ENCODE data around the gene PPP3CA.

Gene PPP3CA

DNA sequence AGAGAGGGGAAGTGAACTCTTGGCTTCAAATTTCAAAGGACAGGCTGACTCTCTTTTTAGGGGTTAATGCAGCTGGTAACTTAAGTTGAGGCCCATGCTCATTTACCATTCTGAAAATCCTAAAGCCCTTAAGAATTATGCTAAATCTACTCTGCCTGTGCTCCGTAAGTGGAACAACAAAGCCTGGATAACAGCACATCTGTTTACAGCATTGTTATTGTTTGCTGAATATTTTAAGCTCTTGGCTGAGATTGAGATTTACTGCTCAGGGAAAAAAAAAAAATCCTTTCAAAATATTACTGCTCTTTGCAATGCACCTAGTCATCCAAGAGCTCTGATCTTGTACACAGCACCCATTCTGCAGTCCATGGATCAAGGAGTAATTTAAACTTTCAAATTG lies 17.7 kb downstream of the PPP3CA start:
- DNase-seq: no peak

DNA sequence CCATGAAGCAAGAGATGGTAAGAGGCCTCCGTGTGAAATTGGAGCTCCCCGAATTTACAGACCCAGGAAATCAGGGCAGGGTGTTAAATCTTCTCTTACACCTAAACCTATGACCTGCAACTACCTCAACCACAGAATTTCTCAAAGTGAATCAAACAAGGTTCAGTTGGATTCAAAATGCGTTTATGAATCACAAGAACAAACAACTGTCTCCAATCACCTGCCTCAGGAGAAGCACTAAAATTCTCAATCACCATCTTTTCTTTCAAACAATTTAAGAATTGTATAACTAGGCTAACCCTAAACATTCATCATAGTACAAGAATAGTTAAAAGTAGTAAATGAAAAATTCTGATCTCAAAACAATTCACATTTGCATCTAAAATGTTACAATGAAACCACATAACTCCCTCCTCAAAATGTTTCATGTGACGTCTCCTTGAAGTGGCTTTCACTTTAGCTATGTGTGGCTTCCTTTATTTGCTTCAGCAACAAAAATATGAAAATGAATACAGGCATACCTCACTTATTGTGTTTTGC lies 19.2 kb downstream of the PPP3CA start:
- DNase-seq: no peak

DNA sequence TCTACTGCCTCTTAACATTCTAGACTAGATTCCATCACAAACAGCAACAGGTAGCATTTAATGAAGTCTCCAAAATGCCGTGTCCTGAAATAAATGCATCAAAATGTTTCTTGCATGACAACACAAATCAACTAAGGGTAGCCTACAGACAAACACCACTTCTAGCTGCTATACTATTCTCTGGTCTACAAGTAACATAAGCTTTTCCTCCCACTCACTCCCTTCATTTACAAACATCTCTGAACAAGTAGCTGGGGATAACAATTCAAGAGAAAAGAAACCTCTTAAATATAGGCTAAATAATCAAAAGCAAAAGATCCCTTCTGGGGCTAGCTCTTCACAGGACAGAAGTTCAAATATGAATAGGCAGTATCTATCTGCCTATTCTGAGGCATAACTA lies 20.8 kb downstream of the PPP3CA start:
- DNase-seq: no peak

DNA sequence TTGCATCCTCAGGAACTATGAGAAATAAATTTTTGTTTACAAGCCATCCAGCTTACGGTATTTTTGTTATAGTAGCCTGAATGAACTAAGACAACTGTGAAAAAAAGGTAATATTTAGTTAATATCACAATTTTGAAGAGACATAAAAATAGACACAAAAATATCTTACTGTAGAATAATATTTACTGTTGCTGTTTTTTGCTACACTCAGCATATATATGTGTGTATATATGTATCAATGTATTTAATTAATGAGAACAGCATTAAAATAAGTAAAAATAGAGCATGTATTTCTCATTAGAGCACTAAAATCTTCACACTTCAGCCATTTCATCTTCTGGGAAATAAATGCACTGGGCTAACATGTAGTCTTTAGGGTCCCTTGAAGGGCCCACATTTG lies 24.6 kb downstream of the PPP3CA start:
- DNase-seq: no peak

DNA sequence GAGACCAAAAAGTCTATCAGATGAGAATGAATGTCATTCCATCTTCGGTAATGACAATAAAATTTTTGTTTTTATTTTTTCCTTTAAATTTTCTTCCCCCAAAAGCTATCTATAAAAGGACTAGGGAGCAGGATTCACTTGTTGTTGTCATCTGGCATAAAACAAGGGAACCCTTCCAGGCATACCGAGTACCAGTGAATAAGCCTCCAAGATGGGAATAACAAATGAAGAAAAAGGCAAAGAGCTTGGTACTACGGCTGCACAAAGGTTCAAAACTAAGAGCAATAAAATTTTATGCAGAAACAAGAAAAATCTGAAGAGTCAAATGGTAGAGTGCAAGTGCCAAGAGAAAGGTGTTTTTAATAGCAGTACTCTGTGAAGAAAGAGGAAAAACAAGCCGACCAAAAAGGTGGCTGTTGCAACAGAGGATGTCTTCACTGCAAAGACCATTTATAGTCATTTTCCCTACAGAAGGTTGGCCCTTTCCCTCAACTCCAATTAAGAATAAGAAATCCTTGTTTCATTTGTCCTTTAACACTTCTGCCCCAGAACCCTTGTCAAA lies 25.8 kb downstream of the PPP3CA start:
- no peak for DNase-seq

DNA sequence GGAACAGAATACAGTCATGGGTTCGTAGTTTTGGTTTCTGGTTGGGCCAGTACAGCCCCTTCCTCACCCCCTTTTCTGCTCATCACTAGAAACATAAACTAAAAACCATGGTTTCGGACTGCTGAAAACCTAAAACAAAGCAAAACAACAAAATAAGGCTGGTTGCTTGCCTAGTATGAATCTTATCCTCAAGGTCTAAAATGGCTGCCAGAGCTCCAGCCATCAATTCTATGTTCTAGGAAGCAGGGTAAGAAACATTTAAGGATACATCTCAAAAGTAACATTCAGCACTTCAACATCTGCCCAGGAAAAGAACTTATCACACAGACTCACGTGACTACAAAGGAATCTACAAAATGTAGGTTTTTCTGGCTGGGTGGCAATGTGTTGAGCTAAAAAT lies 31.5 kb downstream of the PPP3CA start:
- DNase-seq: no peak

DNA sequence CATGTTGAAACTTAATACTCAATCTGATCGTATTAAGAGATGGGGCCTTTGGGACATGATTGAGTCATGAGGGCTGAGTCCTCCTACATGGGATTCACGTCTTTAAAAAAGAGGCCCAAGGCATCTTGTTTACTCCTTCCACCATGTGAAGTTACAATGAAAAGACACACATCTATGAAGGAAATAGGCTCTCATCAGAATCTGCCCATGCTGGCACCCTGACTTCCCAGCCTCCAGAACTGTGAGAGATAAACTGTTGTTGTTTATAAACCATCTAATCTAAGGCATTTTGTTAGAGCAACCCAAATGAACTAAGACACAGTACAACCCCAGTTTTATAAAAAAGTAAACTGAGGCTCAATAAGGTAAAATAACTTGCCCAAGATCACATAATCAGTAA lies 32.3 kb downstream of the PPP3CA start:
- DNase-seq: no peak

DNA sequence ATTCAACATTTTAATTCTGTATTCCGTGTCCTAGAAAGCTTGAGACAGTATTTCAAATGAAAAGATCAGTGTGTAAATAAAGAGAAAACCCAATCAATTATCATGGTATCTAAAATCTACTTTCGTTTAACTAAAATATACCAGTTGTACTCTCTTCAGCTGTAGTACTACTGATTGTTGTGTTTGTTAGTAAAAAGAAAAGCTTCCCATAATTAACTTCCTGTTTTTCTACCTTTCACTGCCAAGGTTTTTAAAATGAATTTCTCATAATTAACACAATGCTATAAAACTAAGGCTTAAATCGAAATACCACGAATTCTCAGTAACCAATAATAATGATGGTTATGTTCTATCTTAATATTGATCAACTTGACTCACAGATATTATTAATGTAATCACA lies 37.4 kb downstream of the PPP3CA start:
- DNase-seq: no peak

DNA sequence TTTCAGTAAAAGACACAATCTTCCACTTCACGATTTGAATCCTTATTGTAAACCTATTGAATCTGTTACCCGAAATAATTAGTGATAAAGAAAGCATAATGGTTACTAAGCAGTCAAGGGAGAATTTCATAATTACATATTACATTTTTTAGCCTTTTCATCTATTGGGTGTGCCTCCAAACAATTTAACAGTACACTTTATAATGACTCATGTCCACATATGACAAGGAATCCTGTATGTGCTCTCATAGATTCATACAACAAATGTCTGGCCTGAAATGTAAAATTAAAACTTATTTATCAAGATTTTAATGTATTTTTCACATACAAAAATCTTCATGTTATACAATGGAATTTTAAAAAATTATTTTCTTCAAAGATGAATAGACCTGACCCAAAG lies 39.4 kb downstream of the PPP3CA start:
- no peak for DNase-seq

DNA sequence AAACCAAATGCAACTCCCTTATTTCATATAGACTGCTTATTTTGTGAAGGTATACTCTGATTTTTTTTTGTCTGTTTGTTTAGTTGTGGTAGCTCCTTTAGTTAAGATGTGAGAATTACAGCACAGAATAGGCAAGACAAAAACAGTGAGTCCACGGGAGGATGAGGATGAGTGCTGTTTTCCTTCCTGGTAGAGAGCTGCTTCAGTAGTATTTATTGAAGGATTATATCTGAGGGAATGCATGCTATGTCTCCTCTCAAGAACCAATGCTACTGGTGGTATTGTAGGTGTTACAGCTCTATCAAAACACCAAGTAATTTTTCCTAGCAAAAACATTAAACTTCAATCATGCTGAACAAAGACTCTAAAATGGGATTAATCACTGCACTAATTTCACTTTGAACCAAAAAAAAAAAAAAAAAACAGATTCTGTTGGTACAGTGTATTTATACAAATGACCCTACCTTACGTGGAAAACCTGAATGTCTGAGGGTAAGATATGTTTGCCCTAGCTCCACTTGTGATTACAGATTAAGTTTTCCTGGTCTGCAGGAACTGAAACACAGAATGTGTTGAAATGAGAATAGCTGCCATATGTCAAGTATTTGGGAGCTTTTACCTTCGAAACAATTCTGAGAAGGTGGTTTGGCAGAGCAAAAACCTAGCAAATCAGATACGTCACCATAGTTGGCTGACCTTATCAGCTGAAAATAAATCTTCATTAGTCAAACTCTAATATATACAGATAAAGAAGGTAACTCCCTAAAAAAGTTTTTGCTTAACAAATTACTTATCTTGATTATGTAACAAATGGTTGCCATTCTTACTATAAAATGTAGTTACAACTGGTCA lies 40.3 kb downstream of the PPP3CA start:
- DNase-seq: no peak

DNA sequence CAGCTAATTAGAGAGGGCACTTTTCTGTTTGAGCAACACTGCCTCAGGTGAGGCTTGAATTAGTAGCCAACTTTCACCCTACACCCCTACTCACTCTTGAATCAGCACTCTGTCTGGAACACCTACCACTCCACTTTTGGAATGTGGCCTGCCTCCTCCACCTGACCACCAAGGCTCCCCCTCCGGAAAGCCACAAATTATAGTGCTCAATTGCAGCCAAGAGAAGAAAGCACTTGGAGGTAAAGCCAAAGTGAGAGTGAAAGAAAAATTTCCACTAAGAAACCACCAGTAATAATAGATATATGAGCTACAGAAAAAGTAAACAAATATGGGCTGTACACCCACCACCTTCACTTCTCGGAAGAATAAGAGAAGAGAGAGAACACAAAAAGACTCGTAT lies 41.1 kb downstream of the PPP3CA start:
- no peak for DNase-seq

DNA sequence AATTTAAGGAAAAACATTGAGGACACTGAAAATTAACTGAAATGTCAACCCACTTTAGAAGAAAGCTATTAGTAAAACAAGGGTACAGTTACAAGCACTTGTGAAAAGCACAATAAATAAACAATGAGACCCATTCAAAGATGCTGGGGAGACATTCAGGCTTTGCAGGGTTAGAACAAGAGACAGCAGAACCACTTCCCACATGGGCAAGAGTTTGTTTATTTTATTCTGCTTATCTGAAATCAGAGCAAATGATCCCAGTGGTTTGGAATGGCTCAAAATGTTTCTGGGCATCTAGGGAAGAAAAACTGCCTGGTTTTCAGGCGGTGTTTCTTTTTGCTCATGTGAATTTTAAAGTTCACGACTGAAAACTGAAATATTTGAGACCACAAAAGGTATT lies 42.4 kb downstream of the PPP3CA start:
- DNase-seq: no peak

DNA sequence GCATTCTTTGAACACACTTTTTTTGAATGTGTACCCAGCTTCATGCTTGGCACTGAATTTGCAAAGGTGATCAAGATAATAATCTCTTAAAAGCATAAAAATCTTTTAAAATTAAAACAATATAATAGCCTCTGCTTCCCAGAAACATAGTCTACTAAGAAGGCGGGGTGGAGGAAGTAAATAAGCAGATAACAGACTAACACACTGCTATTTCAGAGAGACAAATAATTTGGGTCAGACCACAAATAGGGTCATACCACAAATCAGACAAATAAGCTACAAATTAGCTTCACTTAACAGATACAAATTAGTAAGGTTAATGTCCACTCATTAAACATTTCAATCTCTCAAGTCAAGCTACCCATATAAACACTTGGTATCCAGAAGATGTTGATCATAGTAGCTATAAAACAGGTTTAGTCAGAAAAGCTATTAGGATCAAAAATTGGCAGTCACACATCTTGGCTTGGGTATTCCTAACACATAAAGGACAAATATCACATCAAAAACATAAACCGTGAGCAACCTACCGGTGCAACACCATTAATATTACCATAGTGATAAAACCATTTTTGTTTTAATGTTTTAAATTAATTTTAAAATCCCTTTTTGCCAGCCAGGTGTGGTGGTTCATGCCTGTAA lies 47.3 kb downstream of the PPP3CA start:
- DNase-seq: no peak

DNA sequence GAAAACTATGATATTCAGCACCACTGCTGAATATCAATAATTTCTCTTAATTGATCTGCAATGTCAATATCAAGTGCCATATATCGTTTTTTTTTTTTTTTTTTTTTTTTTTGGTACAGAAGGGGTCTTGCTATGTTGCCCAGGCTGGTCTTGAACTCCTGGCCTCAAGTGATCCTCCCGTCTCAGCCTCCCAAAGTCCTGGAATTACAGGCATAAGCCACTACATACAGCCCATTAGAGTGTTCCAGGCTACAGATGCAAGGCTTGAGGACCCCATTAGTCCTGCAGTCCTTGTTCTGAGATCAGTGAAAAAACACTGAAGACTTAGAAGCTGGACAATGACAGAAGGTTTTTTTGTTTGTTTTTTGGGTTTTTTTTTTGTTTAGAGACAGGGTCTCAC lies 48.3 kb downstream of the PPP3CA start:
- no peak for DNase-seq

DNA sequence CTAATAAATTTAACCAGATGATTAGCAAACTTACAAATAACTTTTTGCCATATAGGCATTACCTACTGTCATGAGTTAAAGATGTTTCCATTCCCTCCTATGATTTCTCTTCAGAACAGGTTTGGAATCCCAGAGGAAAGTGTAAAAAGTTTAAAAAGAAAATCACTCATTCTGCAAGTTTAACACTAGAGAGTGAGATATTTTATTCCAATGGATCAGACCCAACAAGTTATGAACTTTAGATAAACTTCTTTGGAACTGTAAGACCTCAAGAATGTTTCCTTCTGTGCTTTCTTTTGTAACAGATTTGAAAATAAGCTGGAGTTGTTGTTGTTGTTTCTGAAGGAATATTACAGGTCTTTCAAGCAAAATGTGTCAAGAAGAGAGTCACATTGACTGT lies 51.6 kb downstream of the PPP3CA start:
- no peak for DNase-seq

DNA sequence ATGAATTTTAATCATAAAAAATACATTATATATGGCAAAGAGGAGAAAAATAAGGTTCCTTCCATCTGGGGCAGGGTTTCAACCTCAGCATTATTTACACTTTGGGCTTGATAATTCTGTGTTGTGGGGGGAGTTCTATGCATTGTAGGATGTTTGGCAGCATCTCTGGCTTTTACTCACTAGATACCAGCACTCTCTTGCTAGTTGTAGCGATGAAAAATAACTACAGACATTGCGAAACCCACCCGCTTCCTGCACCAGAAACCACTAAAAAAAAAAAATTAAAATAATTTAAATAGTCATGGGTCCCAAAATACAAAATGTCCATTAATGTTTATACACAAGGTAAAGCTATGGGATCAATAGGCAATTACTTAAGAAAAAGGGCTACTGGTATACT lies 52.7 kb downstream of the PPP3CA start:
- DNase-seq: no peak

DNA sequence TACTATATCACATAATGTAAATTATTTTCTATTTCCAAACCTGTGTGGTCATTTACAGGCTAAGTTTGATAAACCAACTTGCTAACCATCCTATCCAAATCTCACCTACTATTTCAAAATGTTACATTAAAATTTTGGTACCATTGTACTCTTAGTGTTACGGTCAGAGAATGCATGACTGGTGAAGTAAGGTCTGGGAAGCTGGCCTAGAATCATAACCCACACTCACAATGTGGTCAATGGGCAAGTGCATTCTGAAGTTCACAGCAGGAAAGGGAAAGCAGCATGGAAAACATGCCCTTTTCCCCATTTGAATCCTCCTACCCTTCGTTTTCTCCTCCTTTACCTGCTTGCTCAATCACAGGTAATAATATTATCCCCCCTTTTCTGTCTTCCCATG lies 54.4 kb downstream of the PPP3CA start:
- no peak for DNase-seq

DNA sequence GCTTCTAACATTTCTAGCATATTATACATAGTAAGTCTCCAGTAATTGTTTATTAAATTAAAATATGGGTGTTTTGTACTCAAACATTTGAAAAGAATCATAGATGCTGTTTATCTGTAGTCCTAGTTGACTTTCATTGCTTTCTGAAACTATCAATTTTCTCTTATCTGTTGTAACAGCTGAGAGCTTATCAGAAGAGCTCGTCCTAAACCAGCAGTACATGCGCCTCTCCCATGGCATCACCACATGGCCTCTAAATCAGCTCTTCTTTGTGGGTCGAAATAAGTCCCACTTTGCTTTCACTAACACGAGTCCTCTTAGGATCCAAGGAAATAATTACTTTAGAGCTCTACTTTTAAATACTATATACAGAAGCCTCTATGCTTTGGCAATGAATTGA lies 55.1 kb downstream of the PPP3CA start:
- no peak for DNase-seq

DNA sequence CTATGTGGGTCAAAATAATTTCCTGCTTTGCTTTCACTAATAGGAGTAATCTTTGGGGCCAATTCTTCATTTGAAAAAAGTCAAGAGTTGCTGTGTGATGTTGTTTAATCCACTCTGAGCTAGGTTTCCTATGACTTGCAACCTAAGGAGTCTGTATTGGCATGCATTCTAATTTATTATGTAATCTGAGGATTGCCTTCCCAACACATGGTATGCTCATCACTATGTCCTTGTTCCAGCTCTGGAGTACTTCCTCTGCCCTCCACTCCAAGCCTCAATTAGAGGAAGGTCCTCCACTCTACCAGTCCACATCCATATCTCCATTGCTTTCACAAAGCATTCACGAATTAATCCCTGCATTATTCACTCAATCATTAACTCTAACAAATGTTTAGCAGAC lies 56.1 kb downstream of the PPP3CA start:
- DNase-seq: no peak

DNA sequence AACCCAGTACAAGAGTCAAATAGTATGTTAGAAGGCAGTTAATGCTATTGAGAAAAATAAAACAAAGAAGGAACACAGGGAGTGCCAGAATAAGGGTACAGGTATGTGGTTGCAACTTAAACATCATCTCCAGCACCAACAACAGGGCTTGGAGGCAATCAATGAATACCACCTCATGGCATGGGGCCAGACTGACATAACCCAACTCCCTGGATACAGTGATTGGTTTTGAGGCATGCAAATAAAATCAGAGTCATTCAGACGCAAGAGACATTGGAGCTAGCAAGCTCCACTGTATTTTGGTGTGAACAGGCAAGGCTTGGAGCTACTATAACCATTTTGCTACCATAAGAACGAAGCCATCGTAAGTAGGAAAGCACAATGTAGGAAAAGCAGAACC lies 56.7 kb downstream of the PPP3CA start:
- DNase-seq: no peak

DNA sequence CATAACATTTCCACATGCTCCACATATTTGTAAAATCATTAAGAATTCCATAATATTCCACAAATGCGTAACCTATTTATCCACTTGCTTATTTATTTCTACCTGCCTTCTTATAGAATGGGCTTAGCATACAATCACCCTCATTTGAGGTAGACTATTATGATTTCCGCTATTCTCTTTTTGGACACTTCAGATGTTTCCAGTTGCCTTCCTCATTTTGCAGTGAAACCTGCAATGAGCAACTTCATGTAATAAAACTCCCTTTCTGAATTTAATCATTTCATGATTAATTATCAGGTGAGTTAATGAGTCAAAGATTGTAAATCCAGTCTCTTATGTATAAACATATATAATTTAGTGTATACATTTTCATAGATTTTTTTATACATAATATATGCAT lies 58.0 kb downstream of the PPP3CA start:
- DNase-seq: no peak

DNA sequence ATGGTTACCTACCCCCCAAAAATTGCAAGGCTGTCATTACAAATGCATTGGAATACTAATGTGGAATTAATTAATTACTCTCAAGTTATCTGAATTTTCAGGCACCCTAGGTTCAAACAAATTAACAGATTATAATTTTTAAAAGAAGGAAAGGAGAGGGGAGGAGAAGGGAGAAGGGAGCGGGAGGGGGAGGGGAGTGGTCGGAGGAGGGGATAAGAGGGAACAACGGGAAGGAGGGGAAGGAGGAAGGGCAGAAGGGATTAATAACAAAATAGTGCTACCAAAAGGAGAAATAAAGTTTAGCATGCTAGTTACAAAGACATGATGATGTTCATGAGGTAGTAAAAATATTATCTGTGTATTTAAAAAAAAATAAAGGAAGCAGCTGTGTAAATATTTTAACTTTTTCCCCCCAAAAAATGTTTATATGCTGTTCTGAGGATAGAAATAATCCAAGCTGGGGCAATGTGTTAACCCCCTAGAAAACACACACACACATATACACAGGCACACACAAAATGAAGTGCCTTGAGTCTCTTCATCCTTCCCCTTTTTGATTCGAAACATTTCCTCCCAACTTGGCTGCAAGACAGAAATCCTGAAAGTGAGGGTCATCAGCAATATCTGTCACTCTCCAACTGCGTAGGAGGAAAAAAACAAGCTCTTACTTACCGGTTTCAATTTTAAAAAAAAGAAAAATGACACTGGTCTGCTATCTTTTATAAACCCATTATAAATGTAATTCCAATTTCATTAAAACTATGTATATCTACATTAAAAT lies 58.8 kb downstream of the PPP3CA start:
- no peak for DNase-seq

DNA sequence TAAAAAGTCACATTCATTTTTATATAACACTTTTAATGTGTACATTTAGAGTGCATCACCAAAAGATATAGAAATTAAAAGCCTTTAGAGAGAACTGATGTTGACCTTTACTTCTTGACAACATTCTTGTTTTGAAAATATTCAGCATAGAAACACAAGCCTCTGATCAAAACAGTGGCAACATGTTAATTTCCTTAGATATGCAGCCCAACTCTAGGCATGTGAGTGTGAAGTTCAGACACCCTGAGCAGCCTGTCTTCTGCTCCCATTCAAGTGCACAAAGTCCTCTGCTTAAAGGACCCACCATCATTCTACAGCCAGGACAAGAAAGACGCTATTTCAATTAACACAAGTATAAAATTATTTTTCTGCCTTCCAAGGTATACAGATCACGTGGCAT lies 60.0 kb downstream of the PPP3CA start:
- no peak for DNase-seq

All from NCI-H446 treated with DMSO at 0.1 percent for 48 hours (cell line).